Gastroesophageal sphincter (tissue), 3 donors: ENCODE results near the gene WNK2.

Experiments used
- CTCF ChIP-seq, 4 experiments: fragments of 200-600 bp in 2 of 4; fragments of 450-650 bp in 2 of 4; sonication (generic) in 1 of 4; IDR thresholded peaks; one replicate each; pipeline ENCODE4 v1.5.1; 2017 to 2019; ENCODE audit warnings: antibody characterized with exemption in 4 of 4, mild to moderate bottlenecking in 2 of 4, moderate library complexity in 2 of 4
- EP300 ChIP-seq: sonication (generic); formaldehyde crosslinking; IDR thresholded peaks from one replicate; pipeline ENCODE4 v1.6.1; 2017; ENCODE audit warnings: antibody characterized with exemption, mild to moderate bottlenecking
- POLR2A ChIP-seq, 2 donors: fragments of 450-650 bp; IDR thresholded peaks; one replicate each; pipeline ENCODE4 v1.6.1; 2017; ENCODE audit warnings: antibody characterized with exemption in 2 of 2, mild to moderate bottlenecking in 2 of 2, moderate library complexity in 1 of 2
- POLR2AphosphoS5 ChIP-seq: sonication (generic); formaldehyde crosslinking; IDR thresholded peaks from one replicate; pipeline ENCODE4 v1.6.1; 2017; ENCODE audit warnings: antibody characterized with exemption

- no peak for TF ChIP-seq POLR2A (IDR thresholded peaks at IDR 0.05)
- no peak for TF ChIP-seq CTCF (IDR thresholded peaks at IDR 0.05)
- TF ChIP-seq POLR2AphosphoS5, result no peak
- no peak for TF ChIP-seq EP300
Measured at GRCh38 chr9:93287189-93287552, 103.2 kb downstream of the WNK2 start.
